ENCODE results near the gene APOF. TPM values are rescaled to one million over a fixed set of nuclear protein-coding genes. Genes with fewer than 3 reads are reported as not detected.
A peak's percentile ranks its signal among the peaks of the same experiment; 100 is the strongest.

The APOF gene
- total and polyA plus RNA-seq, 10 donors = not detected

DNA sequence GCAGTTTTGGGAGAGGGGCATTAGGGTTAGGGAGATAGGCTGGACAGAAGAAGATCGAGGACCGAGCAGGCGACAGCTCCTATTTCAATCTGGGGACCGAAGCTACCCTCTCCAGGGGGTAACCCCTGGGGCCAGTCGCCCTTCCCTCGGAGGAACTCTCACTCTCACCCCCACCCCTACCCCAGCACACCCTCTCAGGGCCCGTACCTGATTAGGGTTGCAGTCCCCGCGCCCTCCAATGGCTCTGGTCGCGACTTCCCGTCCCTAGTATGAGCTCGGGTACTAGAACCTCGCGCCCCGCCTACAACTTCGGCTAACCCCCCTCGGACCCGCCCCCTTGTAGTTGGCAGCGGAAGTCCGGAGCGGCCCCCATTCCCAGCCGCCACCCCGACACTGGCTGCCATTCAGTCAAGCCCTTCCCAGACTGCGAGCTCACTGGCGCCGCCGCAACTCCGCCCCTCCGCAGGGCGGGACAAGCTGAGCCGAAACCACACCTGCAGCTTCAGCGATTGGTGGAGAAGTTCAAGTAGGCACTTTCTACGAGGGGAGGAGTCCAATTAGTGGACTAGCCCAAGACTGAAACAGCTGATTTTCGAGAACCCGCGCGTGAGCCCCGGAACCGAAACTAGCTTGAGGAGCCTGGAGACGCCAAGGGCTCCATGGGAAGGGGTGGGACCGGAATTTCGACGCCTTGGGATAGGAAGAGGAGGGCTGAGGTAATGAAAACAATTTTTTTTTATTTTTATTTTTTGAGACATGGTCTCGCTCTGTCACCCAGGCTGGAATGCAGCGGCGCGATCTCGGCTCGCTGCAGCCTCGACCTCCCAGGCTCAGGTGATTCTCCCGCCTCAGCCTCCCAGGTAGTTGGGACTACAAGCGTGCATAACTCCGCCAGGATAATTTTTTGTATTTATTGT, 2.5 kb downstream of the APOF start, which contains the start of gene STAT2:
Gene STAT2 (minus strand): TSS at position 257 of the 917 bp plus-strand sequence. CDS start 3,536 bp downstream, outside the sequence.
- 0 to 1% (median 1%) methylated on average over 47 to 54 of the region's 54 CpGs for WGBS, 5 donors
- intact Hi-C loops (cut with DNase I; ENCODE audit: low total_unique reads) = loop anchor here (10.0 kb wide), 1 partner anchor 85 kb away; the partner anchor contains the start of gene TIMELESS

GRCh38 chr12:56358836-56359532, 3.7 kb downstream of the APOF start:
- peak; percentile 28 for DNase-seq
- Histone ChIP-seq H3K27ac (peak overlapping the region; percentile 85 to 95 (median 92)), H3K9me3 (no peaks in the 10 kb centered on the region), H3K4me3 (peak overlapping the region; percentile 60 to 86 (median 72)), H3K27me3 (replicated peaks in 1 of 7) (no peaks in the 10 kb centered on the region), H3K36me3 (peaks cover 0 to 38% (median 23%) of the 10 kb centered on the region in 6 donors), H3K4me1 (peaks cover 13 to 50% (median 32%) of the 10 kb centered on the region in 6 donors)
- intact Hi-C loops (cut with DNase I; ENCODE audit: low total_unique reads) = no loop called here
- 3 to 18% (median 7%) methylated on average over 1 of the region's 1 CpG for WGBS, 5 donors
- no peak for TF ChIP-seq POLR2A (IDR thresholded peaks at IDR 0.05)
- peak in 1 of 3 donors; percentile 61 for TF ChIP-seq POLR2AphosphoS5 (IDR thresholded peaks at IDR 0.05)
- TF ChIP-seq, protein P1, sequence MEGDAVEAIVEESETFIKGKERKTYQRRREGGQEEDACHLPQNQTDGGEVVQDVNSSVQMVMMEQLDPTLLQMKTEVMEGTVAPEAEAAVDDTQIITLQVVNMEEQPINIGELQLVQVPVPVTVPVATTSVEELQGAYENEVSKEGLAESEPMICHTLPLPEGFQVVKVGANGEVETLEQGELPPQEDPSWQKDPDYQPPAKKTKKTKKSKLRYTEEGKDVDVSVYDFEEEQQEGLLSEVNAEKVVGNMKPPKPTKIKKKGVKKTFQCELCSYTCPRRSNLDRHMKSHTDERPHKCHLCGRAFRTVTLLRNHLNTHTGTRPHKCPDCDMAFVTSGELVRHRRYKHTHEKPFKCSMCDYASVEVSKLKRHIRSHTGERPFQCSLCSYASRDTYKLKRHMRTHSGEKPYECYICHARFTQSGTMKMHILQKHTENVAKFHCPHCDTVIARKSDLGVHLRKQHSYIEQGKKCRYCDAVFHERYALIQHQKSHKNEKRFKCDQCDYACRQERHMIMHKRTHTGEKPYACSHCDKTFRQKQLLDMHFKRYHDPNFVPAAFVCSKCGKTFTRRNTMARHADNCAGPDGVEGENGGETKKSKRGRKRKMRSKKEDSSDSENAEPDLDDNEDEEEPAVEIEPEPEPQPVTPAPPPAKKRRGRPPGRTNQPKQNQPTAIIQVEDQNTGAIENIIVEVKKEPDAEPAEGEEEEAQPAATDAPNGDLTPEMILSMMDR (IDR thresholded peaks at IDR 0.05 in 8 of 11, conservative IDR thresholded peaks at IDR 0.05 in 3 of 11) = no peak

More for the DNA sequence above, 2.5 kb downstream of the APOF start, which contains the start of gene STAT2:
- TF ChIP-seq POLR2AphosphoS5 (IDR thresholded peaks at IDR 0.05) = peak; percentile 91 to 95 (median 95)
- TF ChIP-seq, protein P1 (IDR thresholded peaks at IDR 0.05 in 8 of 11, conservative IDR thresholded peaks at IDR 0.05 in 3 of 11) = peak in 3 of 11 experiments; percentile 21 to 54 (median 38)
- peak in 2 of 3 donors; percentile 62 to 85 for TF ChIP-seq POLR2A (IDR thresholded peaks at IDR 0.05)
- Histone ChIP-seq H3K9me3 (no peaks in the 10 kb centered on the region), H3K4me3 (peak within 1 kb of the TSS; percentile 60 to 86 (median 72)), H3K27me3 (replicated peaks in 1 of 7) (no peaks in the 10 kb centered on the region), H3K27ac (peak within 1 kb of the TSS; percentile 85 to 95 (median 92)), H3K4me1 (peaks cover 13 to 50% (median 32%) of the 10 kb centered on the region in 6 donors), H3K36me3 (peaks cover 0 to 27% (median 12%) of the 10 kb centered on the region in 6 donors)
- peak; percentile 100 for DNase-seq

DNA sequence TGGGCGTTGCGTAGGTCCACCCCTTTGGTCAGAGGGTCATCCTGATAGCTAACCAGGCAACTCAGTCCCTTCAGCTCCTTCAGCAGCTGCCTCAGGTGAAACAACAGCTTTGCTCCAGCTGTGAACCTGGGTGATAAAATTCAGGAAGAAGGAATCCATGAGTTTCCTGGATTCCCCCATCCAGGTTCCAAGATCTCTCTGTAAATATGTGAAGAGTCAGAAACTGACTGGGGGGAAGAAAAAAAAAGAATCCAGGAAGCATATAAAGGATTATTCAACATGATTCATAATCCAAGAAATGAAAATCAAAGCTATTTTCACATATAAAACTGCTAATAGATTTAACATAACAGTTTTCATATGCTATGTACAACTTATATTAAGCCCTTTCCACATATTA, 11.3 kb downstream of the APOF start:
- Histone ChIP-seq H3K27ac (no peak overlapping the region), H3K4me1 (peaks cover 0 to 4% (median 0%) of the 10 kb centered on the region in 6 donors), H3K9me3 (no peaks in the 10 kb centered on the region), H3K27me3 (replicated peaks in 1 of 7) (no peaks in the 10 kb centered on the region), H3K36me3 (peaks cover 19 to 100% (median 99%) of the 10 kb centered on the region in 6 donors), H3K4me3 (no peak overlapping the region)
- intact Hi-C loops (cut with DNase I; ENCODE audit: low total_unique reads) = no loop called here
- TF ChIP-seq, protein P1 (IDR thresholded peaks at IDR 0.05 in 8 of 11, conservative IDR thresholded peaks at IDR 0.05 in 3 of 11) = no peak
- TF ChIP-seq POLR2A (IDR thresholded peaks at IDR 0.05) = no peak
- no peak for TF ChIP-seq POLR2AphosphoS5 (IDR thresholded peaks at IDR 0.05)
- DNase-seq = no peak
- WGBS, 5 donors = 88 to 100% (median 97%) methylated on average over 2 of the region's 2 CpGs
